ENCODE results near the gene ENO3.
"Not testable (repeated sequence)": the region's sequence is repeated elsewhere in the genome, so short reads cannot be mapped to it uniquely, and the experiment has no call there.

Gene ENO3

DNA sequence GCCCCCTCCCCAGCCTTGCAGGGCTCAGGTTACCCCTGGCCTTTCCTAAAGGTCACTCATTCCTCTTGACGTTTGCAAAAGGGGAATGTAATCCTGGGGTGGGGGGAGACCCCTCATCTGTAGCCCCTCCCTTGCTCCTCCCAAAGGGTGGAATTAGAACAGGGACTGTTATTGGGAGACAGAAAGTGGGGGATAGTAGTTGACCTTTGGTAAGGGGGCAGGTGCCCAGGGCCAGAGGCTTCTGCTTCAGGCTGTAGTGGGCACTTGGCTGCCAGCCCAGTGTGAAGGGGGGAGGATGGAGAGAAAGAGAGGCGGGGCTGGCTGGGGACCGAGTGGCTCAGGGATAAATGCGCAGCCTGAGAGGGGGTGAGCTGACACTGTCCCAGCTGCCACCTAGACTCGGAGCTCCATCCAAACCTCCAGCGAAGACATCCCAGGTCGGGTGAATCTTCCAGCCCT is at the start of gene ENO3:
Gene ENO3 (plus strand): TSS at position 374 of the 459 bp plus-strand sequence. CDS start 711 bp downstream, outside the sequence.
- DNase-seq, result no peak

DNA sequence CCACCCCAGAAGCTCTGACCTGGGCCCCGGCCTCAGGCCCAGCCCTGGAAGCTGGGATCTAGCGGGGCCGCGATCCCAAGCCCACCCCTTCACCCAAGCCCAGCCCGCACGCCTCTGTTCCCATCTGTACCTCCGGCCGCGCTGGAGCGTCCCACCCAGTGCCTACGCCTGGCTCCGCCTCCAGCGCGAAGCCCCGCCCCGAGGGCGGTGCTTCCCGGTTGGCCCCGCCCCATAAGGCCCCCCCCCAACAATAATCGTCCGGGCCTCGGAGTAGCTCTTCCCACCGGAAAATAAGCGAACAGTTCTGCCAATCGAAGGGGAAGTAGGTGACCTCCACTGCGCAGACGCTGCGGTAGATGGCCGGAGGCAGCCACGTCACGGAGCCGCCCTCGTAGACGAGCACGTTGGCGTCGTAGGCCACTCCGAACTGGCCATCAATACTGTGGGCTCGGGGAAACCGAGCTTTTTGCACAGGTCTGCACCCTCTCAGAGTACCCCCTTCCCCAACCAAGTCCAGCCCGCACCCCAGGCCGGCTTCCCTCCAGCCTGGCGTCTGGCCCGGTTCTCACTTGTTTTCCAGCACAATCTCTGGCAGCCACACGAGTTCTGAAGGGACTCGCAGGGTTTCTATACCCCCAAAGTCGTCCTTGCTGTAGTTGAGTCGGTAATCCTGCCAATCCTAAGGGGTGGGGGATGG is 49.1 kb upstream of the ENO3 start:
- DNase-seq, result no peak

DNA sequence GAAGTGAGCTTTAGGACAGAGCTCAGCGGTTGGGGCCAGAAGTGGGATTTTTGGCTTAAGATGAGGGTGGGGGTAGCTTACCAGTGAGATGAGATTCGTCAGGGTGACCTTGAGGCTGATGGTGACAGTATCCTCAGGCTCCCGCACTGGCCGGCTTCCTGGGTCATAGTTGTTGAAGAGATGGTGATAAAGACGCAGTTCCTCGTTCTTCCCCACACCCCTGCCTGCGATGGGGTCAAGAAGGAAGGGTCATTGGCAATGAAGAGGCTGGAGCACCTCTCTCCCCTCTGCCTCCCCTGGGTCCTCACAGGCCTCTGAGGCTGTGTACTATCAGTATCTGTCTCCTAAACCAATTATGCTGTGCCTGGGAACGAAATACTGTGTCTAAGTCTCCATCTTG is 48.4 kb upstream of the ENO3 start:
- DNase-seq, result no peak

DNA sequence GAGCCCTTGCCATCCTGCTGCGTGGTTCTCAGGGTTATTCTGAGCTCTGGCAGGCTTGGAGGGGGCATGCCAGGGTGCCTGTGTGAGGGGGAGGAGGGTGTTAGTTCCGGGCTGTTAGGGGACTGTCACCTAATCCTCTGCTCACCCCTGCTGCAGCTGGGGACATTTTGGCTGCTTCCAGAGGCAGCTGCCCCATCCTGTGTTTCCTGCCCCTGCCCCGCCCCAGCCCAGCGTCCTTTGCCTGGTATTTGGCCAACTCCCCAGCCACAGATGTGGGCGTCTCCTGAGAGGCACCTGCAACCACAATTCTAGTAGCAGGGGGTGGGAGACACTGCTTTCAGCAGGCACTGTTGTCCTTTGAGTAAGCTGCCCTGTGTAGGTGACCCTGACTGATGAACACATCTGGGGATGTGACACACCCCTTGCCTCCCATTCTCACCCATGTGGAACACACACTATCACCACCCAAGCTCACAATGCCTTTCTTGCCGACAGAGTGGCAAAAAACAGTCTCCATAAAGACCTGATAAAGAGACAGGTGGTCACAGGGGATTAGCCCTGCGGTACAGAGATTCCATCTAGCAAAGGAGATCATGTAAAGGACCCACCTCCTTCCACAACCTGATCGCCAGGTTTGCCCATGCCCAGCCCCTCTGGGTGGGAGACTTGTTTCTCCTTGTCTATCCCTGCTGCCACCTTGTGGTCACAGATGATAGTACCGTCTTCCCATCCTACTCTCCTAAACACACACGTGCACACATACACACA is 47.7 kb upstream of the ENO3 start, which contains the start of gene CHRNE:
Gene CHRNE (minus strand): TSS at position 48 of the 768 bp plus-strand sequence. CDS start 35 bp downstream, at position 13.
- peak; percentile 15 for DNase-seq

DNA sequence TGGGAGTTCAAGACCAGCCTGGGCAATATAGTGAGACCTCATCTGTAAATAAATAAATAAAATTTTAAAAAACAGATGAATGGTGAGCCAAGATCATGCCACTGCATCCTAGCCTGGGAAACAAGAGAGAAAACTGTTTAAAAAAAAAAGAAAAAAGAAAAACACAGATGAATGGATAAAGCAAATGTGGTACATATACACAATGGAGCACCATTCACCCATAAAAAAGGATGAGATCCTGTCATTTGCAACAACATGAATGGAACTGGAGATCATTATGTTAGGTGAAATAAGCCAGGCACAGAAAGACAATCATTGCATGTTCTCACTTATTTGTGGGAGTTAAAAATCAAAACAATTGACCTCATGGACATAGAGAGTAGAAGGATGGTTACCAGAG is 44.3 kb upstream of the ENO3 start:
- DNase-seq, result not testable (repeated sequence)

DNA sequence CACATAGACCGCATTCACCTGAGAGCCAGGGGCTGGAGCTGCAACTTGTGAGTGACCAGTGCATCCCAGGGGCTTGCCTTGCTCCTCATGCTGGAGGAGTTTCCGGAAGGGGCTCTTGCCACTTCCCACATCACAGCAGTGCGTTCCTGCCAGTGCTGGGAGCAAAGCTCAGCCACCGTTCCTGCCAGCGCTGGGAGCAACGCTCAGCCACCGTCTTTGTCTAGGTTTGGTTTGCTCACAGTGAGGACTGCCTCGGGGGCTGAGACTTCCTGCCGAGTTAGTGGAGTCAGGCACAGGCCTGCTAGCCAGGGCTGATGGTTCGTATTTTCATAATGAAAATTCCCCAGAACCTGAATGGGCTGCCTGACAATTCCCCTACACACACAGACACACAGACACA is 42.6 kb upstream of the ENO3 start:
- DNase-seq, result no peak

DNA sequence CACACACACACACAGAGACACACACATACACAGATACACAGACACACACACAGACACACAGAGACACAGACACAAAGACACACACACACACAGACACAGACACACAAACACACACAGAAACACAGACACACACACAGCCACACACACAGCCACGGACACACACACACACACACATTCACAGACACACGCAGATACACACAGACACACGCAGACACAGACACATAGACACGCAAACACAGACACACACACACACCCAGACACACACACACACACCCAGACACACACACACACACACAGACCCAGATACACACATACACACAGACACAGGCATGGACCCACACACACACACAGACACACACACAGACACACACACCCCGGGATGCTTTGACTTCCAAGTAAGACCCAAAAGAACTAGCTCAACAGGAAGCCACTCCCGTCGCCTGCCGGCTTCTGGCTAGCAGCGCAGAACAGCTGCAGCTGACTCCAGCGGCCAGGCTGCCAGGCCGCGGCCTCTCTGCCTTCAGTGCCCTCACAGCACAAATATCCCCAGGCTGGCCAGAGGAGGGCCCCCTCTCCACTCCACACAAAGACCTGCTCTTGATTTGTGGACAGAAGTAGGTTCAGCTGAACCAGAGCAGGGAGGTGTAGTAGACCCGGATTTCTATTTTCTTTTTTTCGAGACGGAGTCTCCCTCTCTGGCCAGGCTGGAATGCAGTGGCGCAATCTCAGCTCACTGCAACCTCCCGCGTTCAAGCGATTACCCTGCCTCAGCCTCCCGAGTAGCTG is 42.0 kb upstream of the ENO3 start:
- peak; percentile 53 for DNase-seq

DNA sequence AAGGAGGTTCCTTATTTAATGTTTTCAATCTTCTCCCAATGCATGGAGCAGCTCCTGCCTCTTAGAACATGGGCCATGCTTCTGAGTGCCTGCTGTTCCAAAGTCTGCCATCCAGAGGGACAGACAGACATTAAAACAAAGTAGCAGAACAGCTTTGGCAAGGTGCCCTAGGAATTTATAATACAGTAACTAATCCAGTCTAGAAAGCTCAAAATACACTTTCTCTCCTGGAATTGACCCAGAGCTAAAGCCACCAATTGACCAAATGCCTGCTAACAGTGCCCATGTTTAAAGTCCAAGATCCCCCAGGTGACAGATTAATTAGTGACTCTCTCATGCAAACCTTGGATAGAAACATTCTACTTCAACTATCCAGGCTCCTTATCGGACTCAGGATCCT is 36.9 kb upstream of the ENO3 start:
- no peak for DNase-seq

DNA sequence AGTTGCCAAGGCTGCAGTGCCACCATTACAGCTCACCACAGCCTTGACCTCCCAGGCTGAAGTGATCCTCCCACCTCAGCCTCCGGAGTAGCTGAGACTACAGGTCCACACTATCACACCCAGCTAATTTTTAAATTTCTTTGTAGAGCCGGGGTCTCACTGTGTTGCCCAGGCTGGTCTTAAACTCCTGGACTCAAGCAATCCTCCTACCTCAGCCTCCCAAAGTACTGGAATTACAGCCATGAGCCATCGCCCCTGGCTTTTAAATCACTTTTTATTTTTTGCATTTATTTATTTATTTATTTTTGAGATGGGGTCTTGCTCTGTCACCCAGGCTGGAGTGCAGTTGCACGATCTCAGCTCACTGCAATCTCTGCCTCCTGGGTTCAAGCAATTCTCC is 36.4 kb upstream of the ENO3 start:
- not testable (repeated sequence) for DNase-seq

DNA sequence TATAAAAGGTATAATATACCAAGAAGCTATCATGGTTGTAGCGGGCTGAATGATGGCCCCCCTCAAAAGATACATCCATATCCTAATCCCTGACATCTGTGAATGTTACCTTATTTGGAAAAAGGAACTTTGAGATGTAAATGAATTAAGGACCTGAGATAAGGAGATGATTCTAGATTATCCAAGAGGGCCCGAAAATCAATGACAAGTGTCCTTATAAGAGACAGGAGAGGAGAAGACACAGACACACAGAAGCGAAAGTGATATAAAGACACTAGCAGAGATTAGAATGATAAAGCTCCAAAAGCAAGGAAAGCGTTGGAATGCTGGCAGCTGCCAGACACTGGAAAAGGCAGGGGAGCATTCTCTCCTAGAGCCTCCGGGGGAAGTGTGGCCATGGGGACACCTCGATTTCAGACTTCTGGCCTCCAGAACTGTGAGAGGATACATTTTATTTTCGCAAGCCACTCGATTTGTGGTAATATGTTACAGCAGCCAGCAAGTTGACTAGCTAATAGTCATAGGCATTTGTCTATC is 31.3 kb upstream of the ENO3 start:
- DNase-seq, result no peak

DNA sequence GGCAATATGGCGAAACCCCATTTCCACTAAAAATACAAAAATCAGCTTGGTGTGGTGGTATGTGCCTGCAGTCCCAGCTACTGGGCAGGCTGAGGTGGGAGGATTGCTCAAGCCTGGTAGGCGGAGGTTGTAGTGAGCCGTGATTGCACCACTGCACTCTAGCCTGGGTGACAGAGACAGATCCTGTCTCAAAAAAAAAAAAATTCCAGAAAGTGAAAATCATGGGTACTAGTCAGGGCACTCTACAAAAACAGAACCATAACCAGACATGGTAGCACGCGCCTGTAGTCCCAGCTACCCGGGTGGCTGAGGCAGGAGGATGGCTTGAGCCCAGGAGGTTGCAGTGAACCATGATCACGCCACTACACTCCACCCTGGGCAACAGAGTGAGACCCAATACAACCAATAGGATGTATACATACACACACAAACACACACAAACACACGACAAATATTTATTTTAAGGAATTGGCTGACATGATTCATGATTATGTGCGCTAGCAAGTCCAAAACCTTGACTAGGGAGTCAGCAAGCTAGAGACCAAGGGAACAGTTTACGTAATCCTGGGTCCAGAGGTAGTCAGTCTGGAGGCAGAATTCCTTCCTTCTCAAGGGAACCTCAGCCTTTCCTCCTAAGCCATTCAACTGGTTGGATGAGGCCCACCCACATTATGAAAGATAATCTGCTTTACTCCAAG is 30.4 kb upstream of the ENO3 start:
- no peak for DNase-seq

DNA sequence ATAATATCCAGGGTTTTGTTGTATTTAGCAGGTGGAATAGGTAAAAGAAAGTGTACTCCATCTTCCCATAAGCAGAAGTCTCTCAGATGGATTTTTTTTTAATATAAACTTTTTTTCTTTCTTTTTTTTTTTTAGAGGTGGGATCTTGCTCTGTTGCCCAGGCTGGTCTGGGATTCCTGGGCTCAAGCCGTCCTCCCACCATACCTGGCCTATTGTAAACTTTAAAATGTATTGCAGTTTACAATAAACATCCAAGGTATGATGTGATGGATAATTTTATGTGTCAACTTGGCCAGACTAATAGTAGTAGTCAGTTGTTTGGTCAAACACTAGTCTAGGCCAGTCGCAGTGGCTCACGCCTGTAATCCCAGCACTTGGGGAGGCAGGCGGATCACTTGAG is 29.6 kb upstream of the ENO3 start:
- no peak for DNase-seq

DNA sequence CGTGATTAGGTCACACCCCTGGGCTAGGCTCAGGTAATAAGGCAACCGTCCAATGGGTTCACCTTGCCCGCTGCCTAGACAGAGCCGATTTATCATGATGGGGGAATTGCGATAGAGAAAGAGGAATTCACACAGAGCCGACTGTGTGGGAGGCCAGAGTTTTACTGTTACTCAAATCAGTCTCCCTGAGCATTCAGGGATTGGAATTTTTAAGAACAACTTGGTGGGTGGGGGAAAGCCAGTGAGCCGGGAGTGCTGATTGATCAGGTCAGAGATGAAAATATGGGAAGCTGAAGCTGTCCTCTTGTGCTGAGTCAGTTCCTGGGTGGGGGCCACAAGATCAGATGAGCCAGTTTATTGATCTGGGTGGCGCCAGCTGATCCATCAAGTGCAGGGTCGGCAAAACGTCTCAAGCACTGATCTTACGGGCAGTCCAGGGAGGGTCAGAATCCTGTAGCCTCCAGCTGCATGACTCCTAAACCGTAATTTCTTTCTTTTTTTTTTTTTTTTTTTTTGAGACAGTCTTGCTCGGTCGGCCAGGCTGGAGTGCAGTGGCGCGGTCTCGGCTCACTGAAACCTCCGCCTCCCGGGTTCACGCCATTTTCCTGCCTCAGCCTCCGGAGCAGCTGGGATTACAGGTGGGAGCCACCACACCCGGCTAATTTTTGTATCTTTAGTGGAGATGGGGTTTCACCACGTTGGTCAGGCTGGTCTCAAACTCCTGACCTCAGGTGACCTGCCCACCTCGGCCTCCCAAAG is 24.2 kb upstream of the ENO3 start:
- not testable (repeated sequence) for DNase-seq

DNA sequence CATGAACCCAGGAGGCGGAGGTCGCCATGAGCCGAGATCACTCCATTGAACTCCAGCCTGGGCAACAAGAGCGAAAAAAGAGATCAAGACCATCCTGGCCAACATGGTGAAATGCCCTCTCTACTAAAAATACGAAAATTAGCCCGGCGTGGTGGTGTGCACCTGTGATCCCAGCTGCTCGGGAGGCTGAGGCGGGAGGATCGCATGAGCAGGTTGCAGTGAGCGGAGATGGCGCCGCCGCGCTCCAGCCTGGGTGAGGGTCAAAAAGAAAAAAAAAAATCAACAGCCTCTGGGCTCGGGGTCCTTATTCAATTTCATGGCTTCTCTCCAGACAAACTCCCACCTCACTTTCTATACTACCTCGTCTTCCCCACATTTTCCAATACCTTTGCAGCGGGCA is 22.0 kb upstream of the ENO3 start:
- no peak for DNase-seq

DNA sequence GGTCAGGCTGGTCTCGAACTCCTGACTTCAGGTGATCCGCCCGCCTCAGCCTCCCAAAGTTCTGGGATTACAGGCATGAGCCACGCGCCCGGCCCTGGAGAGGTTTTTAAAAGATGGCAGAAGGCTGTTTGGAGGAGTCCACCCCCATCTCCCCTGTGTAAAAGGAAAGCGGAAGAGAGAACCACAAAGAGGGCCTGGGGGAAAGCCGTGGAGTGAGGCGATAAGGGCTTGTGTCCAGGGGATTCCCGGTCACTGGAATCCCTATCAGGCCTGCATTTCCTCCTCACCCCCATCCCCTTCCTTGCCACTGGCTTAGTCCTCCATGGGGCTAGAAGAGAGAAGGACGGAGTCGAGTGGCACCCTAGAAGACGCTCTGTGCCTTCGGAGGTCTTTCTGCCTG is 19.0 kb upstream of the ENO3 start, which contains the start of gene GP1BA:
Gene GP1BA (plus strand): TSS at position 315 of the 400 bp plus-strand sequence. CDS start 328 bp downstream, outside the sequence.
- no peak for DNase-seq

DNA sequence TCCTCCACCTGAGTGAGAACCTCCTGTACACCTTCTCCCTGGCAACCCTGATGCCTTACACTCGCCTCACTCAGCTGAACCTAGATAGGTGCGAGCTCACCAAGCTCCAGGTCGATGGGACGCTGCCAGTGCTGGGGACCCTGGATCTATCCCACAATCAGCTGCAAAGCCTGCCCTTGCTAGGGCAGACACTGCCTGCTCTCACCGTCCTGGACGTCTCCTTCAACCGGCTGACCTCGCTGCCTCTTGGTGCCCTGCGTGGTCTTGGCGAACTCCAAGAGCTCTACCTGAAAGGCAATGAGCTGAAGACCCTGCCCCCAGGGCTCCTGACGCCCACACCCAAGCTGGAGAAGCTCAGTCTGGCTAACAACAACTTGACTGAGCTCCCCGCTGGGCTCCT is 18.2 kb upstream of the ENO3 start:
- no peak for DNase-seq

DNA sequence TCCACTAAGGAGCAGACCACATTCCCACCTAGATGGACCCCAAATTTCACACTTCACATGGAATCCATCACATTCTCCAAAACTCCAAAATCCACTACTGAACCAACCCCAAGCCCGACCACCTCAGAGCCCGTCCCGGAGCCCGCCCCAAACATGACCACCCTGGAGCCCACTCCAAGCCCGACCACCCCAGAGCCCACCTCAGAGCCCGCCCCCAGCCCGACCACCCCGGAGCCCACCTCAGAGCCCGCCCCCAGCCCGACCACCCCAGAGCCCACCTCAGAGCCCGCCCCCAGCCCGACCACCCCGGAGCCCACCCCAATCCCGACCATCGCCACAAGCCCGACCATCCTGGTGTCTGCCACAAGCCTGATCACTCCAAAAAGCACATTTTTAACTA is 17.3 kb upstream of the ENO3 start:
- DNase-seq, result no peak

DNA sequence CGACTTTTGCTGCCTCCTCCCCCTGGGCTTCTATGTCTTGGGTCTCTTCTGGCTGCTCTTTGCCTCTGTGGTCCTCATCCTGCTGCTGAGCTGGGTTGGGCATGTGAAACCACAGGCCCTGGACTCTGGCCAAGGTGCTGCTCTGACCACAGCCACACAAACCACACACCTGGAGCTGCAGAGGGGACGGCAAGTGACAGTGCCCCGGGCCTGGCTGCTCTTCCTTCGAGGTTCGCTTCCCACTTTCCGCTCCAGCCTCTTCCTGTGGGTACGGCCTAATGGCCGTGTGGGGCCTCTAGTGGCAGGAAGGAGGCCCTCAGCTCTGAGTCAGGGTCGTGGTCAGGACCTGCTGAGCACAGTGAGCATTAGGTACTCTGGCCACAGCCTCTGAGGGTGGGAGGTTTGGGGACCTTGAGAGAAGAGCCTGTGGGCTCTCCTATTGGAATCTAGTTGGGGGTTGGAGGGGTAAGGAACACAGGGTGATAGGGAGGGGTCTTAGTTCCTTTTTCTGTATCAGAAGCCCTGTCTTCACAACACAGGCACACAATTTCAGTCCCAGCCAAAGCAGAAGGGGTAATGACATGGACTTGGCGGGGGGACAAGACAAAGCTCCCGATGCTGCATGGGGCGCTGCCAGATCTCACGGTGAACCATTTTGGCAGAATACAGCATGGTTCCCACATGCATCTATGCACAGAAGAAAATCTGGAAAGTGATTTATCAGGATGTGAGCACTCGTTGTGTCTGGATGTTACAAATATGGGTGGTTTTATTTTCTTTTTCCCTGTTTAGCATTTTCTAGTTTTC is 16.5 kb upstream of the ENO3 start:
- DNase-seq, result no peak

DNA sequence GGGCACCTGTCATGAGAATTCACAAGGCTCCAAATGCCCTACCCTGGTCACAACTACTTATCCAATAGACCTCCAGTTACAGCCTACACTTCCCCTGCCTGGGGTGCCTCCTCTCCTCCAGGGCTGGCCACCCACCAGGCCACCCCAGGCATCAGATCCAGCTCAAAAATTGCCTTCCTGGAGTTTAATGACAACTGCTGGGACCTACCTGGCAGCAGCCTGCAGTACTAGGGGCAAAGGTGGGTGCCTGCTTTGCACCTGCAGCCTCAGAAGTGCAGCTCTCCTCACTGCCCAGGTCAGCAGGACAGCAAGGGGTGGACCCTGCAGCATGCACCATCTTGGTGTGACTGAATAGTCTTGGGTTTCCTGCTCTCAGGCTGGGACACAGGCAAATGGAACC is 15.3 kb upstream of the ENO3 start:
- no peak for DNase-seq

DNA sequence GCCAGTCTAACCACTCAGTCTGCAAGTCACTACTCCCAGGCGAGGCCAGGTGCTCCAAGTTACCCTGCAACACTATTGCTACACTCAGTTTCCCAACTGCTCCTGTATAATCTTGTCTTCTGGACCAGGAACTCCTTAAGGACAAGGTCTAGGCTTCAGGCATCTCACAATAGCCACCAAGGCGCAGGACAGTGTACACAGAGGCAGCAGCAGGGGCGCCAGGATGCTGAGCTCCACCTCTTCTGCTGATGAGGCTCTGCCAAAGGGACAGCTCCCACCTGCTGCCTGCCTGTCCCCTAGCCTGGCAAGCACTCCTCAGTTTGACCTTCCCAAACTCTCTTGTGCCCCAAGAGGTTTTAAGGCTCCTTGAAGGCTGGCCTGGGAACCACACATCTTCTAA is 14.5 kb upstream of the ENO3 start:
- no peak for DNase-seq

DNA sequence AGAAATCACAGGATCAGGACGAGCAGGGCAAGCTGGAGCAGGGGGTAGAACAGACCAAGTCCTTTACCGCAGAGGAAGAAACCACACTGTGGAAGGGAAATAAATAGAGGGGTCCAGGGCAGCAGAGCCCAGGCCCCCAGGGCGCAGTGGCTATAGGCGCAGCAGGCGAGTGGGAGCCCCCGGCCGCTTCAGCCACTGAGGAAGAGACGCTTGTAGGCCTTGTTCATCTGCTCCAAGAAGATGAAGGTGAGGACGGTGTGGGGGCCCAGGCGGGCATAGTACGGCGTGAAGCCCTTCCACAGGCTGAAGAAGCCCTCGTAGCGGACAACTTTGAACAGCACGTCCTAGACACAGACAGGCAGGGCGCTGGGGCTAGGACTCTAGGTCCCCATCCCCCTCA is 13.4 kb upstream of the ENO3 start:
- DNase-seq, result no peak
